ENCODE measurements around the gene HRH1.
"Not testable (repeated sequence)": the region's sequence is repeated elsewhere in the genome, so short reads cannot be mapped to it uniquely, and the experiment has no call there.

DNA sequence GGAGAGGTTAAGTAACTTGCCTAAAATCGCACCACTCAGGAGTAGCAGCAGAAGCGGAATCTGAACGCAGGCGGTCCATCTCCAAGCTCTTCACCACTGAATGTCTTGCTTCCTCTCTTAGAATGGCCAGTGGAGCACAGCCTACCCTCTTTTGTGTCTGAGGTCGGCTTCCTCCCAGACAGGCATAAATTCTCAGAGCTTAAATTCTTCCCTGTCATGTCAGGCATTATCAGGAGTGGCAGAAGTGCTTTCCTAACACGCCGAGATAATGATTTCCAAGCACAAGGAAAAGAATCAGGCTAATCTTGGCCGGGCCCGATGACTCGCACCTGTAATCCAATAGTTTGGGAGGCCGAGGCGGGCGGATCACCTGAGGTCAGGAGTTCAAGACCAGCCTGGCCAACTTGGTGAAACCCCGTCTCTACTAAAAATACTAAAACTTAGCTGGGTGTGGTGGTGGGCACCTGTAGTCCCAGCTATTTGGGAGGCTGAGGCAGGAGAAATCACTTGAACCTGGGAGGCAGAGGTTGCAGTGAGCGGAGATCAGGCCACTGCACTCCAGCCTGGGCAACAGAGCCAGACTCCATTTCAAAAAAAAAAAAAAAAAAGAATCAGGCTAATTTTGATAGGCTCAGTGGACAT is 30.2 kb downstream of the HRH1 start:
- TF ChIP-seq CTCF (tag by site-specific recombination; IDR thresholded peaks at IDR 0.05); REST (tag by site-specific recombination; IDR thresholded peaks at IDR 0.05); TRIM28 (IDR thresholded peaks at IDR 0.05; ENCODE audit: borderline replicate concordance, low read length); ZNF121 (tag by site-specific recombination; IDR thresholded peaks at IDR 0.05); PRDM1 (tag by site-specific recombination; IDR thresholded peaks at IDR 0.05): not testable (repeated sequence)
- TF ChIP-seq, protein P1, sequence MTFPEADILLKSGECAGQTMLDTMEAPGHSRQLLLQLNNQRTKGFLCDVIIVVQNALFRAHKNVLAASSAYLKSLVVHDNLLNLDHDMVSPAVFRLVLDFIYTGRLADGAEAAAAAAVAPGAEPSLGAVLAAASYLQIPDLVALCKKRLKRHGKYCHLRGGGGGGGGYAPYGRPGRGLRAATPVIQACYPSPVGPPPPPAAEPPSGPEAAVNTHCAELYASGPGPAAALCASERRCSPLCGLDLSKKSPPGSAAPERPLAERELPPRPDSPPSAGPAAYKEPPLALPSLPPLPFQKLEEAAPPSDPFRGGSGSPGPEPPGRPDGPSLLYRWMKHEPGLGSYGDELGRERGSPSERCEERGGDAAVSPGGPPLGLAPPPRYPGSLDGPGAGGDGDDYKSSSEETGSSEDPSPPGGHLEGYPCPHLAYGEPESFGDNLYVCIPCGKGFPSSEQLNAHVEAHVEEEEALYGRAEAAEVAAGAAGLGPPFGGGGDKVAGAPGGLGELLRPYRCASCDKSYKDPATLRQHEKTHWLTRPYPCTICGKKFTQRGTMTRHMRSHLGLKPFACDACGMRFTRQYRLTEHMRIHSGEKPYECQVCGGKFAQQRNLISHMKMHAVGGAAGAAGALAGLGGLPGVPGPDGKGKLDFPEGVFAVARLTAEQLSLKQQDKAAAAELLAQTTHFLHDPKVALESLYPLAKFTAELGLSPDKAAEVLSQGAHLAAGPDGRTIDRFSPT (tag by site-specific recombination; IDR thresholded peaks at IDR 0.05), result not testable (repeated sequence)
- TF ChIP-seq, protein P2, sequence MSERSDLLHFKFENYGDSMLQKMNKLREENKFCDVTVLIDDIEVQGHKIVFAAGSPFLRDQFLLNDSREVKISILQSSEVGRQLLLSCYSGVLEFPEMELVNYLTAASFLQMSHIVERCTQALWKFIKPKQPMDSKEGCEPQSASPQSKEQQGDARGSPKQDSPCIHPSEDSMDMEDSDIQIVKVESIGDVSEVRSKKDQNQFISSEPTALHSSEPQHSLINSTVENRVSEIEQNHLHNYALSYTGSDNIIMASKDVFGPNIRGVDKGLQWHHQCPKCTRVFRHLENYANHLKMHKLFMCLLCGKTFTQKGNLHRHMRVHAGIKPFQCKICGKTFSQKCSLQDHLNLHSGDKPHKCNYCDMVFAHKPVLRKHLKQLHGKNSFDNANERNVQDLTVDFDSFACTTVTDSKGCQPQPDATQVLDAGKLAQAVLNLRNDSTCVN (tag by site-specific recombination; optimal IDR thresholded peaks at IDR 0.05), result not testable (repeated sequence)

All from HEK293 (cell line).